Sigmoid colon (tissue), 7 donors: ENCODE results near the gene HOXC5. TPM values are rescaled to one million over a fixed set of nuclear protein-coding genes. Genes with fewer than 3 reads are reported as not detected.

Experiments used
- DNase-seq: peaks from one replicate; pipeline ENCODE4 v3.0.0-alpha.2; 2019
- H3K27ac ChIP-seq, 4 donors: fragments of 200-600 bp; sonication (generic); one replicate each; pipeline ENCODE4 v1.5.1; 2016 to 2019; ENCODE audit warnings: mild to moderate bottlenecking in 1 of 4
- H3K27me3 ChIP-seq, 3 donors: fragments of 200-600 bp; sonication (generic); one replicate each; pipeline ENCODE4 v1.5.1; 2019; ENCODE audit warnings: mild to moderate bottlenecking in 1 of 3
- H3K36me3 ChIP-seq, 4 donors: fragments of 200-600 bp; sonication (generic); one replicate each; pipeline ENCODE4 v1.5.1; 2016 to 2019
- H3K4me1 ChIP-seq, 4 donors: fragments of 200-600 bp; sonication (generic); one replicate each; pipeline ENCODE4 v1.5.1; 2017 to 2019
- H3K4me3 ChIP-seq, 4 donors: fragments of 200-600 bp; sonication (generic); one replicate each; pipeline ENCODE4 v1.5.1; 2017 to 2019; ENCODE audit warnings: mild to moderate bottlenecking in 2 of 4, moderate library complexity in 1 of 4
- H3K9me3 ChIP-seq, 4 donors: fragments of 200-600 bp in 3 of 4; sonication (generic) in 3 of 4; one replicate each; pipeline versions ENCODE4 v1.5.1 to v1.6.1; 2013 to 2019
- EP300 ChIP-seq, 4 donors: sonication (generic); formaldehyde crosslinking; IDR thresholded peaks; one replicate each; pipeline ENCODE4 v1.6.1; 2017; ENCODE audit warnings: antibody characterized with exemption in 4 of 4
- POLR2A ChIP-seq, 2 donors: fragments of 450-650 bp; IDR thresholded peaks; one replicate each; pipeline ENCODE4 v1.6.1; 2016; ENCODE audit warnings: antibody characterized with exemption in 2 of 2, mild to moderate bottlenecking in 2 of 2, moderate library complexity in 2 of 2
- POLR2AphosphoS5 ChIP-seq, 4 donors: sonication (generic); formaldehyde crosslinking; IDR thresholded peaks; one replicate each; pipeline ENCODE4 v1.6.1; 2017; ENCODE audit warnings: antibody characterized with exemption in 4 of 4
- WGBS, 2 donors: extraction: QIAGEN DNeasy Blood & Tissue Kit; methylation state at CpG; one replicate each; pipeline ENCODE4 v1.1.7; 2013; 5-methylcytosine and 5-hydroxymethylcytosine counted together
- intact Hi-C: fragments of 100-400 bp; cut with DNase I; formaldehyde crosslinking; loops from one replicate; pipeline ENCODE4 v1.15.1; 2023
- polyA plus RNA-seq, 3 donors: library from polyadenylated mRNA; stranded (reverse); fragments of 200-250 nt; gene quantifications; one replicate each; pipeline ENCODE4 v1.2.3, GENCODE V29; 2013
- total RNA-seq, 4 donors: library from RNA; depleted of rRNA; stranded (reverse); fragments of >200 nt; gene quantifications; one replicate each; pipeline ENCODE4 v1.1.0, GENCODE V29; 2016
- TF ChIP-seq, protein P1 (sequence below), 4 experiments: fragments of 450-650 bp in 3 of 4; fragments of 200-600 bp in 1 of 4; IDR thresholded peaks; one replicate each; pipeline ENCODE4 v1.5.1; 2016 to 2019; ENCODE audit warnings: antibody characterized with exemption in 4 of 4, mild to moderate bottlenecking in 3 of 4, moderate library complexity in 2 of 4
- donor health status: healthy with polysubstance abuse.
- donor health status: Bipolar disorder and iron deficiency.
- donor health status: healthy.

The HOXC5 gene
- total and polyA plus RNA-seq, 7 donors: 0.03 to 1.4 TPM; not detected in 5

DNA sequence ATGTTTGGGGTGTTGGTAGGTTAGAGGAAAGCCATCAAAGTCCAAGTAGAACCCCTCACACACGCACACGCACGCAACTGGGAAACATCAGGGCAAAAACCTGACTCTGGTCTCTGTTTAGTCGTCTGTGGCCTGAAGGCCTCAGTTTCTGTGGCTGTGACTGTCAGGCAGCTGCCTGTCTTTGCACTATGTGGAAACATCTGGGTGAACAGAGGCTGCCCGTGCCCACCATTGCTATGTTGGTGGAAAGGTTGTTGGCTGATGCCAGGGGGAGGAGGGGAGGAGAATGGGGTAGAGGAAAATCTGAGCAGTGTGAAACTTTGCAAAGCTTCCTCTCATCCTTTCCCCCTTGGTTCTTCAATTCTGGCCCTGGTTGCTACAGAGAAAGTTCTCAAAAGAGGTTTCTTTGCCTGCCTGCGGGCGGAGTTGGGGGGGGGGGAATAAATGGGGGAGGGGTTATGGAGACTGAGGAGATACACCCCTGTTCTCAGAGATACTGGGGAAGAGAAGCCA lies 40.4 kb upstream of the HOXC5 start:
- Histone ChIP-seq H3K4me1 (peaks cover 0 to 33% (median 22%) of the 10 kb centered on the region in 4 donors), H3K27me3 (peaks cover 88 to 100% (median 100%) of the 10 kb centered on the region in 3 donors), H3K36me3 (no peaks in the 10 kb centered on the region), H3K9me3 (no peaks in the 10 kb centered on the region), H3K4me3 (no peak overlapping the region), H3K27ac (no peak overlapping the region)
- TF ChIP-seq EP300 (IDR thresholded peaks at IDR 0.05) (no peak), POLR2AphosphoS5 (IDR thresholded peaks at IDR 0.05) (no peak), POLR2A (IDR thresholded peaks at IDR 0.05) (no peak)
- TF ChIP-seq, protein P1, sequence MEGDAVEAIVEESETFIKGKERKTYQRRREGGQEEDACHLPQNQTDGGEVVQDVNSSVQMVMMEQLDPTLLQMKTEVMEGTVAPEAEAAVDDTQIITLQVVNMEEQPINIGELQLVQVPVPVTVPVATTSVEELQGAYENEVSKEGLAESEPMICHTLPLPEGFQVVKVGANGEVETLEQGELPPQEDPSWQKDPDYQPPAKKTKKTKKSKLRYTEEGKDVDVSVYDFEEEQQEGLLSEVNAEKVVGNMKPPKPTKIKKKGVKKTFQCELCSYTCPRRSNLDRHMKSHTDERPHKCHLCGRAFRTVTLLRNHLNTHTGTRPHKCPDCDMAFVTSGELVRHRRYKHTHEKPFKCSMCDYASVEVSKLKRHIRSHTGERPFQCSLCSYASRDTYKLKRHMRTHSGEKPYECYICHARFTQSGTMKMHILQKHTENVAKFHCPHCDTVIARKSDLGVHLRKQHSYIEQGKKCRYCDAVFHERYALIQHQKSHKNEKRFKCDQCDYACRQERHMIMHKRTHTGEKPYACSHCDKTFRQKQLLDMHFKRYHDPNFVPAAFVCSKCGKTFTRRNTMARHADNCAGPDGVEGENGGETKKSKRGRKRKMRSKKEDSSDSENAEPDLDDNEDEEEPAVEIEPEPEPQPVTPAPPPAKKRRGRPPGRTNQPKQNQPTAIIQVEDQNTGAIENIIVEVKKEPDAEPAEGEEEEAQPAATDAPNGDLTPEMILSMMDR (IDR thresholded peaks at IDR 0.05): no peak
- 42 to 67% methylated on average over 7 of the region's 7 CpGs for WGBS, 2 donors
- intact Hi-C loops: no loop called here
- DNase-seq: no peak

DNA sequence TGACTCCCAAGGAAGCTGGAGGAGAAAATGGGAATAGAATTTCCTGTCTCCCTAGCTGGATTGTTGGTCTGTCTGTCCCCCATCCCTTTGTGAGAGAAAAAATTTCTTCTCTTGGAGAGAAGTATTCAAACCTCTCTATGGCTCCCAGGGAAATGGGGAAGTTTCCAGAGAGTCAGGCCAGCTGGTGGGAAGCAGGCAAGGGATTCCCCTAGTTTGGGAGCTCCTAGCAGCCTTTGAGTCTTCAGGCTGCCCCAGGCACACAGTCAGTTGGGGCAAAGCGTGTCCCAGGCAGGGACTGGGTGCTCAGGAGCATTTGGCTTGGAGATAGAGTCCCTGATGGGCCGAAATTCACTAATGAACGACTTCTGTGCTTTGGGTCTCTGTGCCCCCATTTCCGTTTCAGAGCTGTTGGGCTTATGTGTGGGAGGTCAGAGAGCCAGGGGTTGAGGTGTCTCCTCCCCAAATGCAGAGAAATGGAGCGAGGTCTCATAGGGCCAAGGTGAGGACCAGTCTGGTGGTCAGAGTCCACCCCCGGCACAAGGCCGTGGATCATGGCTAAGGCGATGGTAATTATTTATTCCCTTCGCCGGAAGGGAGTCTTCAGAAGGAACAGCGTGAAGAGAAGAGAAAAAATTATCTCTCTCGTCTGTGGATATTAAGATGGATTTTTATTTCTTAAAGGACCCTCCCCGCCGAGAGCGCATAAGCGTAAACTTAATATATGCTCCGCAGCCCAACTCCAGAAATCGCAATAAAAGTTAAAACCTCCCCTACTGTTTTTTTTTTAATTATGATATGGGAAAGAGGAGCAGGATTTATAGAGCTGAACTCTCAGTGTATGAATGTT lies 39.5 kb upstream of the HOXC5 start:
- H3K4me1 ChIP-seq: peaks cover 0 to 33% (median 22%) of the 10 kb centered on the region in 4 donors
- H3K27me3 ChIP-seq: peaks cover 91 to 100% (median 100%) of the 10 kb centered on the region in 3 donors
- H3K27ac ChIP-seq: no peak overlapping the region
- H3K4me3 ChIP-seq: no peak overlapping the region
- DNase-seq: no peak
- intact Hi-C loops: no loop called here
- H3K36me3 ChIP-seq: no peaks in the 10 kb centered on the region
- TF ChIP-seq POLR2A (IDR thresholded peaks at IDR 0.05): no peak
- peak in 1 of 4 donors; percentile 13 for TF ChIP-seq POLR2AphosphoS5 (IDR thresholded peaks at IDR 0.05)
- WGBS, 2 donors: 29 to 44% methylated on average over 18 of the region's 18 CpGs
- H3K9me3 ChIP-seq: no peaks in the 10 kb centered on the region

DNA sequence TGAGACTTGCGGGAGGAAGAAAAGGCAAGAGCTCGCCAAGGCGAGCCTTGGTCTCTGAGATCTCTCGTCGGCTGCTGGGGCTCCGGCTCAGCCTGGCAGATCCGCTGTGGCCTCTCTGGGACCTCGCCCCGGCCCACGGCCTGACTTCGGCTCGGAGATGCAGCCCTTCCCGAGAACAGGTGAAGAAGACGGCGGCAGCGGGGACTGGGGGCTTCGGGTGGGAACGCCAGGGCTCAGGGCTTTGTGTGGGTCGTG lies 38.9 kb upstream of the HOXC5 start:
- H3K36me3 ChIP-seq: no peaks in the 10 kb centered on the region
- intact Hi-C loops: no loop called here
- peaks cover 0 to 33% (median 22%) of the 10 kb centered on the region in 4 donors for H3K4me1 ChIP-seq
- TF ChIP-seq EP300 (IDR thresholded peaks at IDR 0.05) (no peak), POLR2A (IDR thresholded peaks at IDR 0.05) (no peak), POLR2AphosphoS5 (IDR thresholded peaks at IDR 0.05) (no peak)
- TF ChIP-seq, protein P1 (IDR thresholded peaks at IDR 0.05): no peak
- H3K27ac ChIP-seq: no peak overlapping the region
- H3K27me3 ChIP-seq: peaks cover 91 to 100% (median 100%) of the 10 kb centered on the region in 3 donors
- no peak for DNase-seq
- no peak overlapping the region for H3K4me3 ChIP-seq
- 6 to 8% methylated on average over 19 of the region's 19 CpGs for WGBS, 2 donors
- H3K9me3 ChIP-seq: no peaks in the 10 kb centered on the region

DNA sequence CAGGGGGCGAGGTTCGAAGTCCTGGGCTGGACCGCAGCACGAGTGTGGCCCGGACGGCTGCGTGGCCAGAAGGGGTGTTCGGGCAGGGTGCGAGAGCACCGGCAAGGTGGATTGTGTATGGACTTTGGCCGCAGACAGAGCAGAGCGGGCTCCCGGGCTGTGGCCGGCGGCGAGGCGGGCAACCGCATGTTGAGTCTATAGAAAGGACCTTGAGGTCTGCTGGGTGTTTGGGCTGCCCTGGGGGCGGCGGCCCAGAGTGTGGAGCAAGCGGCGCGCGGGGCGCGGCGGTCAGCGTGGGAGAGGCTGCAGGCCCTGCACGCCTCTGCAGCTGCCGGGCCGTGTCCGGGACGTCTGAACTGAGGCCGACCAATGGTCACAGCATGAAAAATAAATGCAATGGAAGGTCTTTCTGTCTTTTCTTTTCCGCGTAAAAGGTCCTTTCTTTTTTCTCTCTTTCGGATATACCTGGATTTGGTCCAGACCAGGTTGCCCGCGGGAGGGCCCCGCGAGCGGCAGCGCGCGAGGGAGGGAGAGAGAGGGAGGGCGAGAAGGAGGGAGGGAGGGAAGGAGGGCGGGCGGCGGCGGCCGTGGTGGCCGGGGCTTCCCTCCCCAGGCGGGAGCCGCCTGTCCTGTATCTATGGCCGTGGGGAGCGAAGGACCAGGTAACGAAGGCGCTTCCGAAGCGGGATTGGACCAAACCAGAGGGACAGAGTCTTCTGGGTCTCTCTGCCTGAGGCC lies 38.4 kb upstream of the HOXC5 start:
- no peak overlapping the region for H3K27ac ChIP-seq
- no peak for DNase-seq
- TF ChIP-seq POLR2A (IDR thresholded peaks at IDR 0.05) (no peak), EP300 (IDR thresholded peaks at IDR 0.05) (no peak), POLR2AphosphoS5 (IDR thresholded peaks at IDR 0.05) (no peak)
- TF ChIP-seq, protein P1 (IDR thresholded peaks at IDR 0.05): no peak
- peaks cover 0 to 29% (median 24%) of the 10 kb centered on the region in 4 donors for H3K4me1 ChIP-seq
- H3K9me3 ChIP-seq: no peaks in the 10 kb centered on the region
- intact Hi-C loops: no loop called here
- H3K27me3 ChIP-seq: peaks cover 90 to 100% (median 100%) of the 10 kb centered on the region in 3 donors
- H3K36me3 ChIP-seq: no peaks in the 10 kb centered on the region
- peak overlapping the region in 1 of 4 donors; percentile 50 for H3K4me3 ChIP-seq
- WGBS, 2 donors: 5% methylated on average over 60 of the region's 60 CpGs

DNA sequence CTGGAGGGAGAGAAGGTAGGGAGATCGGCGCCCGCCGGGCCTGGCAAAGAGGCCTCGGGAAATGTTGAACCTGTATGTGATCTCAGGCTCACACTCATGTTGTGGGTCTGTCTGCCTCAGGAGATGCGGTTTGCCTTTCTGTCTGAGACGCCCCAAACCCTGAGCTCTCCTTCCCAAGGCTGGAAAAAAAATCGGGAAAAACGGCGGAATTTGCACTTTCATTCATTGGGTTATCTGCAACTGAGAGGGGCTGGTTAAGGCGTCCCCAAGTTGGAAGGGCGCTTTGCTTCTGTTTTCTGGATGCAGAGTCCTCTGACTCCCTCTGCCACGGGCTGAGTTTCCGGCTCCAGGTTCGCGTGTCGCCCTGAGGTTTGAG lies 37.9 kb upstream of the HOXC5 start:
- Histone ChIP-seq H3K36me3 (no peaks in the 10 kb centered on the region), H3K4me1 (peaks cover 0 to 35% (median 28%) of the 10 kb centered on the region in 4 donors), H3K27me3 (peaks cover 95 to 100% (median 100%) of the 10 kb centered on the region in 3 donors), H3K9me3 (no peaks in the 10 kb centered on the region), H3K4me3 (peak overlapping the region in 3 of 4 donors; percentile 40 to 50 (median 44)), H3K27ac (no peak overlapping the region)
- TF ChIP-seq EP300 (IDR thresholded peaks at IDR 0.05) (no peak), POLR2A (IDR thresholded peaks at IDR 0.05) (no peak), POLR2AphosphoS5 (IDR thresholded peaks at IDR 0.05) (no peak)
- TF ChIP-seq, protein P1 (IDR thresholded peaks at IDR 0.05): no peak
- DNase-seq: no peak
- intact Hi-C loops: no loop called here
- WGBS, 2 donors: 4 to 5% methylated on average over 17 of the region's 17 CpGs
